Activated CD4-positive, alpha-beta T cell treated with anti-CD3 and anti-CD28 coated beads, Interleukin-2, amount 10 ng/mL, durations not matched to agents 7 days and 5 days (primary cell): ENCODE measurements around the gene CHMP1A. TPM values are rescaled to one million over a fixed set of nuclear protein-coding genes. Genes with fewer than 3 reads are reported as not detected.
"Not testable (repeated sequence)": the region's sequence is repeated elsewhere in the genome, so short reads cannot be mapped to it uniquely, and the experiment has no call there.

Experiments
- CTCF ChIA-PET: fragments of 350-600 bp; sonication (Branson Sonifier 250); formaldehyde crosslinking; loops from one replicate; lab custom pipeline; 2021; ENCODE audit warnings: antibody characterized with exemption; lab: Charles Lee
- POLR2A ChIA-PET: fragments of 350-600 bp; sonication (Branson Sonifier 250); formaldehyde crosslinking; loops from one replicate; lab custom pipeline; 2021; ENCODE audit warnings: antibody characterized with exemption; lab: Charles Lee
- DNase-seq: peaks from one replicate; pipeline ENCODE4 v3.0.0-alpha.2; 2020
- H3K27ac Mint-ChIP-seq: one replicate; pipeline ENCODE4 v1.8.0; 2021; ENCODE audit warnings: mild to moderate bottlenecking, moderate library complexity, mixed read lengths
- H3K27me3 Mint-ChIP-seq: one replicate; pipeline ENCODE4 v1.8.0; 2021; ENCODE audit warnings: mixed read lengths
- H3K36me3 Mint-ChIP-seq: one replicate; pipeline ENCODE4 v1.8.0; 2021; ENCODE audit warnings: low read depth, mixed read lengths
- H3K4me1 Mint-ChIP-seq: one replicate; pipeline ENCODE4 v1.8.0; 2021; ENCODE audit warnings: mixed read lengths
- H3K4me3 Mint-ChIP-seq: one replicate; pipeline ENCODE4 v1.8.0; 2021; ENCODE audit warnings: mild to moderate bottlenecking, moderate library complexity, mixed read lengths
- H3K9me3 Mint-ChIP-seq: one replicate; pipeline ENCODE4 v1.8.0; 2021; ENCODE audit warnings: mixed read lengths
- total RNA-seq, 2 experiments: library from RNA; stranded (reverse); gene quantifications; one replicate each; pipeline ENCODE4 v1.2.3, GENCODE V29; 2021

Gene CHMP1A
- 100 to 1,000 TPM in 1 of 2 experiments, 10 to 100 TPM in 1; 77.6 to 102 TPM for total RNA-seq

DNA sequence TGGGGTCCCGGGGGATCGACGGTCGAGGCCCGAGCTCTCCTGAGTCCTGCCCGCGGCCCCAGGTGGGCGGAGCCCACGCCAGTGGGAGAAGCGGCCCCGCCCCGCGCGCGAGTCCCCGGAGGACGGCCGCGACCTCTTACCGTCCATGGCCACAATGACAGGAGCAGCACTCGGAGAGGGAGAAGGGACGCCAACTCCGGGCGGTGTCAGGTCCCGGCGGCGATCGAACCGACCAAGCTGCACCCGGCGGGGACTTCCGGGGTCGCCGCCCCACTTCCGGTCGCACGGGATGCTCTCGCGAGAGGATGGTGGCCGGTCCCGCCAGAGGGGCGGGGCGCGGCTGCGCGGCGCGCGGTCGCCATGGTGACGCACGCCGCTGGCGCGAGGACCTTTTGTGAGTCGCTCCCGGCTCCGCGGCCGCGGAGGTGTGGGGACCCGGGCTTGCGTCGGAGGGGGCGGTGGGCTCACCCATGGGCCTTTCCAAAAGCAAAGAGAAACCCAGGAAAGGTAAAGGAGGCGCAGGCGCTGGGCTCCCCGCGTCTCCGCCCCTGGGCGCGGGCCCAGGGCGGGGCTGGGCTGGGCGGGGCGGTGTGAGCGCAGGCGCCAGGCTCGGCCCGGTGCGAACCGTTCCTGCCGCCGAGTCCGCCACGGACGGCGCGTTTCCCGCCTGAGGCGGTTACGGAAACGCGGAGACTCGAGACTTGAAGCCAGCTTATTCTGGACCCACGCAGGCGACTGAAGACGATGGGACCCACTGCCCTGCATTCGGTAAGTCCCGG is at the start of gene CHMP1A, which contains the start of gene SPATA33:
Gene CHMP1A, minus strand, starts transcription at position 267 of the 779 bp plus-strand sequence. Its CDS starts 120 bp downstream, at position 147.
Gene SPATA33, plus strand, starts transcription at position 395 of the 779 bp plus-strand sequence. Its CDS starts 76 bp downstream, at position 471.
- peak; percentile 91 for DNase-seq
- no peaks in the 10 kb centered on the region for H3K27me3 Mint-ChIP-seq
- H3K4me3 Mint-ChIP-seq, result peak within 1 kb of the TSS; percentile 79
- ChIA-PET POLR2A (interaction anchor here (0.5 kb wide), 1 partner anchor 90 kb away, joined by 5 read pairs; no protein-coding TSS in a partner anchor), CTCF (interaction anchor here (0.5 to 2.1 kb wide), 3 partner anchors 13 to 155 kb away, joined by 3 to 13 read pairs (median 7); no protein-coding TSS in a partner anchor)
- H3K9me3 Mint-ChIP-seq, result no peaks in the 10 kb centered on the region
- peaks cover 29% of the 10 kb centered on the region for H3K36me3 Mint-ChIP-seq
- peak within 1 kb of the TSS; percentile 85 for H3K27ac Mint-ChIP-seq
- peaks cover 48% of the 10 kb centered on the region for H3K4me1 Mint-ChIP-seq

DNA sequence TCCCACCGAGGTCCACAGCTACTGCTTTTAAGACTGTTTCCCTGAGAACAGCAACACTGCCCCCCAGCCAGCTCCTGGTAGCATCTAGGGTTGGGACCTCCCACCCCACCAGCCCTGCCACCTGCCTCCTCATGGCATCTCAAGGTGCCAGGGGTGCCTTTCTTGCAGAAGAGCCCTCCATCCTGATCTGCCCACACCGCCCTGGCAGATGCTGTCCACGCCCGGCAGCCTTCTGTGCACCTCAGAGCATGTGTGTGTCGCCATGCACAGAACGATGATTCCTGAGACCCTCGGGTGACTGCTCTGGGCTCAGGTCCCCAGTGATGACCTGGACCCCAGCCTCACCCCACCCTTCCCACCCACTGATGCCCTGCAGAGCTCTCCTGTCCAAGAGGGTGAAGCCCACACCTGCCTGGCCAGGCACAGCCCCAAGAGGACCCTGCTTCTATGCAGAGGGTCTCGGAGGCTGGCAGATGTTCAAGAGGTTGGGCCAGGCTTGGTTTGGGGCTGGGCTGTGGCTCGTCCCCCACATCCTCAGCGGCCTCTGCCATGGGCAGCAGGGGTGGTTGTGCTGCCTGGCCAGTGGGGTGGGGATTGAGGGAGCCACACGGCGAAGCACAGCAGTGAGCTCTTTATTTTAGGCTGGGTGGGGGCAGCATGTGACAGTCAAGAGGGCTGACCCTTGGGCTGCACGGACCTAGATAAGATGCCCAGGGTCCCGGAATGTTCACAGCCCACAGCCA is 49.2 kb upstream of the CHMP1A start:
- no peaks in the 10 kb centered on the region for H3K27me3 Mint-ChIP-seq
- CTCF ChIA-PET, result interaction anchor here (0.8 to 6.7 kb wide), 23 partner anchors 10 to 265 kb away, joined by 3 to 46 read pairs (median 5); partner anchors contain the start of genes CDK10, MC1R, TUBB3 and VPS9D1
- DNase-seq, result no peak
- no peak overlapping the region for H3K4me3 Mint-ChIP-seq
- H3K9me3 Mint-ChIP-seq, result no peaks in the 10 kb centered on the region
- H3K36me3 Mint-ChIP-seq, result no peaks in the 10 kb centered on the region
- H3K4me1 Mint-ChIP-seq, result peaks cover 14% of the 10 kb centered on the region
- no peak overlapping the region for H3K27ac Mint-ChIP-seq
- POLR2A ChIA-PET, result interaction anchor here (0.6 to 0.9 kb wide), 3 partner anchors 34 to 236 kb away, joined by 3 to 4 read pairs (median 3); no protein-coding TSS in a partner anchor

DNA sequence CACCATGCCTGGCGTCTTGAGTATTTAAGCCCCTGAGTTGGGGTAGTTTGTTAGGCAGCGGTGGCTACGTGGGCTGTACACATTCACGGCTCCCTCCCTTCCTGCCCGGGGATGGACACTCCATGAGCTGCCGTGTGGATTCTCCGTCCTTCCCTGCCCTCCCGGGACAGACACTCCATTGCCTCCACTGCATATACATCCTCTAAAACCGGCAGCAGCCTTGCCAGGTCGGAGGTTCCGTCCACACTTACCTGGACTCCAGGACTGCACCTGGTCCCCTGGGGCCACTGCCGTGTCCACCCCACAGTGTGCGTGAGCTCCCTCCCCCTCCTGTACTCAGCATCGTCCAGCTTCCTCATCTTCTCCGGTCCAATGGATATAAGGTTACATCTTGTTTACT is 47.5 kb upstream of the CHMP1A start:
- Mint-ChIP-seq H3K27ac (no peak overlapping the region), H3K36me3 (no peaks in the 10 kb centered on the region), H3K4me1 (peaks cover 14% of the 10 kb centered on the region), H3K27me3 (no peaks in the 10 kb centered on the region), H3K9me3 (no peaks in the 10 kb centered on the region), H3K4me3 (no peak overlapping the region)
- no peak for DNase-seq
- ChIA-PET CTCF (interaction anchor here (0.5 to 6.7 kb wide), 13 partner anchors 12 to 267 kb away, joined by 3 to 46 read pairs (median 4); partner anchors contain the start of genes TCF25 and VPS9D1), POLR2A (no interaction called here)

DNA sequence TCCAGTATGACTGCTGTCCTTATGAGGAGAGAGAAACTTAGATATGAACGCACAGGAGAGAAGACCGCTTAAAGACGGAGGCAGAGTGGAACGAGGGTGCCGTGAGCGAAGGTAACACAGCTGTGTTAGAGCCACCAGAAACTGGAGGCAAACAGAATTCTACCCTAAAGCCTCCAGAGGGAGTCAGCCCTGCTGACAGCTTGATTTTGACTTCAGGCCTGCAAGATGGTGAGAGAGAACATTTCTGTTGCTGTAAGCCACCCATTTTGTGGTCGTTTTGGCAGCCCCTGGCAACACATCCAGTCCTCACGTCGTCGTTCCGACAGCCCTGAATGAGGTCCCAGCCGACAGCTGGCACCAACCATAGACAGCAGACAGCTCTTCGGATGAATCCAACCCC is 46.8 kb upstream of the CHMP1A start:
- POLR2A ChIA-PET, result no interaction called here
- Mint-ChIP-seq H3K27ac (no peak overlapping the region), H3K9me3 (no peaks in the 10 kb centered on the region), H3K36me3 (no peaks in the 10 kb centered on the region), H3K4me3 (no peak overlapping the region), H3K27me3 (no peaks in the 10 kb centered on the region), H3K4me1 (peaks cover 18% of the 10 kb centered on the region)
- CTCF ChIA-PET, result interaction anchor here (1.3 to 1.9 kb wide), 3 partner anchors 90 to 156 kb away, joined by 4 to 10 read pairs (median 4); no protein-coding TSS in a partner anchor
- DNase-seq, result no peak

DNA sequence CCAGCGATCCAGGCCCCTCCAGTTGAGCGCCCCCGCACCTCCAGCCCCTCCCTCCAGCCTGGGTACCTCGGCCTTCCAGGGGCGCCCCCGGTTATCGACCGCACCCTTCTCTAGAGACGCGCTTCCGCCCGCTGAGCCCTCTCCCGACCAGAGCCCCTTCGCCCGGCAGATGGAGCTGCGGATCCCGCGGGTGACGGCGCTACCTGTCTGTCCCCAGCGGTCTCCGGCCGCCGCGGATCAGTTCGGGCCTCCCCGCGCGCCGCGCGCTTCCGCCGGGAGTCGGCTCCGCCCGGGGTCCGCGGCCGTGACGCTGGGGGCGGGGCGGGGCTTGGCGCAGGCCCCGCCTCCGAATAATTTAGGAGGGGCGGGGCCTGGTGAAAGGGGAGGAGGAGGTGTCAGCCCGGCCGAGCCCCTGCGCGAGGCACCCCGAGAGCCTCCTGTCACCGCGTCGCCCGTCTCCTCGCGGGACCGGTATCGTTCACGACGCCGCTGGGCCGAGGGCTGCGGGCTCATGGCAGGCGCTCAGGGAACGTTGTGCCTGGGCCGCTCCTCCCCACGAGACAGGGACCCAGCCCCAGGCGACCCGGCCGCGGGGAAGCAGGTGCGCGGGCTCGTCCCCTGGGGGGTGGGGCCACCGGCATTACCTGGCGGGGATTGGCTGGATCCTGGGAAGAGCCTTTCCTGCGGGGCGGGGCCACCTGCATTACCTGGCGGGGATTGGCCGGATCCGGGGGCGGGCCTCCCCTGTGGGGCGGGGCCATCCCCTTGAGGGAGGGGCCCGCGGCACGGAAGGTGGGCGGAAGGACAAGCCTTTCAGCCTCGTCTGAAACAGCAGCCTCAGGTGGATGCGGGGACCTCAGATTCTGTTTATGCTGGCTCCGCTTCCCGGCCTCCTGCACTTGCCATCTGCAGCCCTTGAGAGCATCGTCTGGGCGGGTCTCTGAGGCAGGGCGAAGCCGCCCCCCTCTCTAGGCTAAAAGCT is 44.2 kb upstream of the CHMP1A start, which contains the start of gene SPATA2L:
Gene SPATA2L, minus strand, starts transcription at position 281 of the 982 bp plus-strand sequence. CDS start 473 bp downstream, outside the sequence.
- peak; percentile 97 for DNase-seq
- ChIA-PET CTCF (interaction anchor here (0.9 to 3.7 kb wide), 16 partner anchors 8 to 331 kb away, joined by 3 to 38 read pairs (median 6); partner anchors contain the start of gene MC1R), POLR2A (no interaction called here)
- no peaks in the 10 kb centered on the region for H3K27me3 Mint-ChIP-seq
- peak within 1 kb of the TSS; percentile 86 for H3K27ac Mint-ChIP-seq
- no peaks in the 10 kb centered on the region for H3K9me3 Mint-ChIP-seq
- peak within 1 kb of the TSS; percentile 74 for H3K4me3 Mint-ChIP-seq
- H3K4me1 Mint-ChIP-seq, result peaks cover 25% of the 10 kb centered on the region
- peaks cover 2% of the 10 kb centered on the region for H3K36me3 Mint-ChIP-seq

DNA sequence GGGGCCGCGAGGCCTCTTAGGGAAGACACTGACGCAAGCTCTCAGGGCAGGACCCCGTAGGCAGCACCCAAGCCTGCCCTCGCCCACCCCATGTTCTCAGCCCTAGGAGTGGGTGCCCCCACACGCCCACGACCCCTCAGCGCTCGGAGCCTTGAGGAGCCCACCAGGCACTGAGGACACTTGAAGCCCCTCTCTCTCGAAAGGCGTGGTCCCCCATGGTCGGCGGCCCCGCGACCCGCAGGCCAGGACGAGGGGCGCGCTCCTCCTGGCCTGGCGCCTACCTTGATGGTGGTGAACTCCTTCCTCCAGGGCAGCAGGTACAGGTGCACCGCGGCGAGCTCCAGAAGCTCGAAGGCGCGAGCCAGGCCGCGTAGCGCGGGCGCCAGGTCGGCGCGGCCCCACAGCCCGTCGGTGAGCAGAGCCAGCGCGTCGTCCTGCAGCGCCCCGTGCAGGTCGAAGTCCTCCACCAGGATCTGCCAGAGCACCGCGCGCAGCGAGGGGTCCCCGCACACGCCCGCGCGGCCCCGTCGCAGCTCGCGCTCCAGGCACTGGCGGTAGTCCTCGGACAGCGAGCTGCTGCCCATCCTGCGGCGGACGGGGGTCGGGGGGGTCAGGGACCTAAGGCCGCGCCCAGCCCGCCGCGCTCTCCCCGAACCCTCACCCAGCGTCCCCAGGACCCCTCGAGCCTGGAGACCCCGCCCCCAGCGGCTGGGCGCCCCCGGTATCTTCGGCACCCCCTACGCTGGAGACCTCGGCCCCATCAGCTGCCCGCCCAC is 43.3 kb upstream of the CHMP1A start:
- POLR2A ChIA-PET, result no interaction called here
- Mint-ChIP-seq H3K9me3 (no peaks in the 10 kb centered on the region), H3K4me1 (peaks cover 30% of the 10 kb centered on the region), H3K4me3 (peak overlapping the region; percentile 74), H3K27ac (peak overlapping the region; percentile 86), H3K27me3 (no peaks in the 10 kb centered on the region), H3K36me3 (peaks cover 2% of the 10 kb centered on the region)
- CTCF ChIA-PET, result interaction anchor here (0.9 to 3.7 kb wide), 36 partner anchors 9 to 332 kb away, joined by 3 to 38 read pairs (median 5); partner anchors contain the start of genes CDK10, CHMP1A, MC1R and SPATA33
- DNase-seq, result peak; percentile 55

DNA sequence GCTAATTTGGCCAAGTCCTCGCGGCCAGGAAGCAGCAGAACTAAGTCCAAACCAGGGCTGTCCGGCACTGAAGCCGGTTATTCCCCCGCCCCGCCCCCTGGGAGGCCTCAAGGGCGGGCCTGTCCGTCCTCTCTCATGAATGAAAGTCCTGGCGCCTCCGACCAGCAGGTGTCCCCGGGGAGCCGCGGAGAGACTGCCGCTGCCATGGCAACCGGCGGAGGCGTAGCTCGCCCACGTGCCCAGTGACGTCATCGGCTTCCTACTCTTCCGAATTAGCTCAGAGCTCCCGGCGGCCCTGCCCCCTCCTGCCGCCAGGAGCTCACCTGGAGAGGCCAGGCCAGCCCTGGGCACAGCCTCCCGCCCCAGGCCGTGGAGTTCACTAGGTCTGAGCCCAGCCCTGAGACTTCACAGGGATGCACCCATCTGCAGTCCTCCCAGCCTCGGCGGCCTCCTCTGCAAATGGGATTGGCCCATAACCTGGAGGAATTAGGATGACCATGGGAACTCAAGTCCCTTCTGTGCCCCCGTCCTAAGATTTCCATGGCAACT is 42.7 kb upstream of the CHMP1A start:
- no peaks in the 10 kb centered on the region for H3K27me3 Mint-ChIP-seq
- peaks cover 31% of the 10 kb centered on the region for H3K4me1 Mint-ChIP-seq
- DNase-seq, result peak; percentile 96
- peak overlapping the region; percentile 74 for H3K4me3 Mint-ChIP-seq
- no peaks in the 10 kb centered on the region for H3K9me3 Mint-ChIP-seq
- ChIA-PET POLR2A (no interaction called here), CTCF (interaction anchor here (0.6 to 3.7 kb wide), 37 partner anchors 9 to 333 kb away, joined by 3 to 38 read pairs (median 6); partner anchors contain the start of genes CDK10, CHMP1A, MC1R and SPATA33)
- H3K36me3 Mint-ChIP-seq, result peaks cover 2% of the 10 kb centered on the region
- peak overlapping the region; percentile 78 for H3K27ac Mint-ChIP-seq

- H3K9me3 Mint-ChIP-seq, H3K27ac Mint-ChIP-seq, H3K36me3 Mint-ChIP-seq, DNase-seq, H3K27me3 Mint-ChIP-seq, POLR2A ChIA-PET: not testable (repeated sequence)
- Mint-ChIP-seq H3K4me1 (peaks cover 31% of the 10 kb centered on the region), H3K4me3 (peak overlapping the region; percentile 74)
- CTCF ChIA-PET, result interaction anchor here (0.6 to 3.7 kb wide), 32 partner anchors 8 to 321 kb away, joined by 3 to 38 read pairs (median 6); partner anchors contain the start of genes CDK10, CHMP1A, MC1R and SPATA33
Measured at GRCh38 chr16:89699629-89700099, 42.2 kb upstream of the CHMP1A start.

GRCh38 chr16:89698717-89699116 is 41.2 kb upstream of the CHMP1A start:
- CTCF ChIA-PET, result interaction anchor here (0.6 to 3.7 kb wide), 8 partner anchors 10 to 241 kb away, joined by 3 to 22 read pairs (median 6); partner anchors contain the start of gene TCF25
- DNase-seq, H3K9me3 Mint-ChIP-seq, H3K27ac Mint-ChIP-seq, POLR2A ChIA-PET, H3K36me3 Mint-ChIP-seq, H3K27me3 Mint-ChIP-seq, H3K4me3 Mint-ChIP-seq: not testable (repeated sequence)
- H3K4me1 Mint-ChIP-seq, result peaks cover 31% of the 10 kb centered on the region

GRCh38 chr16:89697616-89698331 is 40.3 kb upstream of the CHMP1A start:
- CTCF ChIA-PET, result interaction anchor here (0.6 to 3.7 kb wide), 7 partner anchors 8 to 242 kb away, joined by 3 to 22 read pairs (median 5); no protein-coding TSS in a partner anchor
- Mint-ChIP-seq H3K4me1 (peaks cover 31% of the 10 kb centered on the region), H3K4me3 (no peak overlapping the region), H3K9me3 (no peaks in the 10 kb centered on the region), H3K36me3 (peaks cover 7% of the 10 kb centered on the region), H3K27ac (no peak overlapping the region), H3K27me3 (no peaks in the 10 kb centered on the region)
- DNase-seq, result no peak
- POLR2A ChIA-PET, result no interaction called here
